Activated T-helper 17 cell treated with anti-CD3 and anti-CD28 coated beads, Interleukin-2, amount 50 U/mL, for 72 hours (primary cell): ENCODE data around the gene SCN8A. TPM values are rescaled to one million over a fixed set of nuclear protein-coding genes. Genes with fewer than 3 reads are reported as not detected.

Experiments used
- ATAC-seq: fragments of 150-1000 bp; cut with Tn5 transposase; replicated peaks from 2 replicates; pipeline ENCODE4 v1.10.0; 2021; ENCODE audit warnings: mild to moderate bottlenecking, moderate library complexity
- H3K27ac Mint-ChIP-seq: one replicate; pipeline ENCODE4 v1.8.0; 2022; ENCODE audit warnings: mixed read lengths
- H3K27me3 Mint-ChIP-seq: one replicate; pipeline ENCODE4 v1.8.0; 2022; ENCODE audit warnings: mixed read lengths
- H3K36me3 Mint-ChIP-seq: one replicate; pipeline ENCODE4 v1.8.0; 2022; ENCODE audit warnings: low read depth, mild to moderate bottlenecking, mixed read lengths
- H3K4me1 Mint-ChIP-seq: one replicate; pipeline ENCODE4 v1.8.0; 2022; ENCODE audit warnings: mixed read lengths
- H3K4me3 Mint-ChIP-seq: one replicate; pipeline ENCODE4 v1.8.0; 2022; ENCODE audit warnings: mild to moderate bottlenecking, mixed read lengths
- H3K9me3 Mint-ChIP-seq: one replicate; pipeline ENCODE4 v1.8.0; 2022; ENCODE audit warnings: mixed read lengths
- total RNA-seq, 2 donors: library from RNA; stranded (reverse); gene quantifications; one replicate each; pipeline ENCODE4 v1.2.3, GENCODE V29; 2022

SCN8A gene
- total RNA-seq, 2 donors from 2014 or later: 0.73 to 1.2 TPM

GRCh38 chr12:51693569-51693968 is 102.5 kb downstream of the SCN8A start:
- no peaks in the 10 kb centered on the region for H3K9me3 Mint-ChIP-seq
- H3K36me3 Mint-ChIP-seq: no peaks in the 10 kb centered on the region
- H3K4me3 Mint-ChIP-seq: no peak overlapping the region
- no peaks in the 10 kb centered on the region for H3K4me1 Mint-ChIP-seq
- no peak overlapping the region for H3K27ac Mint-ChIP-seq
- no peak for ATAC-seq
- peaks cover 8% of the 10 kb centered on the region for H3K27me3 Mint-ChIP-seq

DNA sequence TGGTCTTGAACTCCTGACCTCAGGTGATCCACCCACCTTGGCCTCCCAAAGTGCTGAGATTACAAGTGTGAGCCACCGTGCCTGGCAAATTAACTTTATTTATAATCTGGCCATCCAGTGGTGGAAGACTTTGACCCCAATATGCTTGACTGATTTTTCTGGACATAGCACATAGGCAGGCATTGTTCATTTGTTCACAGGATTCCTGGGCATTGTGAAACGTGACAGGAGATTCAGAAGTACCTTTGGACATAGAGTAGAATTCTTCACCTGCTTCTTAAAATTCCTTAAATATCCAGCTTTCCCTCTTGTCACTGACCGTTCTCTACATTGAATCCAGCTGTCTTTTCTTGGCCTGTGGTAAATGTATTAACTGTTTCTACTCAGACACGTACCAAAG is 103.1 kb downstream of the SCN8A start:
- no peaks in the 10 kb centered on the region for H3K36me3 Mint-ChIP-seq

GRCh38 chr12:51695241-51696010 is 104.4 kb downstream of the SCN8A start:
- ATAC-seq: no peak
- H3K27me3 Mint-ChIP-seq: peaks cover 12% of the 10 kb centered on the region
- no peaks in the 10 kb centered on the region for H3K4me1 Mint-ChIP-seq

More for the DNA sequence above, 103.1 kb downstream of the SCN8A start:
- peaks cover 9% of the 10 kb centered on the region for H3K27me3 Mint-ChIP-seq
- no peak overlapping the region for H3K27ac Mint-ChIP-seq
- H3K4me1 Mint-ChIP-seq: no peaks in the 10 kb centered on the region
- H3K9me3 Mint-ChIP-seq: no peaks in the 10 kb centered on the region
- H3K4me3 Mint-ChIP-seq: no peak overlapping the region
- ATAC-seq: no peak

GRCh38 chr12:51699219-51699618 is 108.2 kb downstream of the SCN8A start:
- Mint-ChIP-seq H3K27ac (no peak overlapping the region), H3K36me3 (no peaks in the 10 kb centered on the region), H3K9me3 (no peaks in the 10 kb centered on the region), H3K27me3 (peaks cover 12% of the 10 kb centered on the region), H3K4me1 (no peaks in the 10 kb centered on the region), H3K4me3 (no peak overlapping the region)
- no peak for ATAC-seq

More at GRCh38 chr12:51695241-51696010, 104.4 kb downstream of the SCN8A start:
- H3K4me3 Mint-ChIP-seq: no peak overlapping the region
- H3K36me3 Mint-ChIP-seq: no peaks in the 10 kb centered on the region
- no peaks in the 10 kb centered on the region for H3K9me3 Mint-ChIP-seq
- no peak overlapping the region for H3K27ac Mint-ChIP-seq

DNA sequence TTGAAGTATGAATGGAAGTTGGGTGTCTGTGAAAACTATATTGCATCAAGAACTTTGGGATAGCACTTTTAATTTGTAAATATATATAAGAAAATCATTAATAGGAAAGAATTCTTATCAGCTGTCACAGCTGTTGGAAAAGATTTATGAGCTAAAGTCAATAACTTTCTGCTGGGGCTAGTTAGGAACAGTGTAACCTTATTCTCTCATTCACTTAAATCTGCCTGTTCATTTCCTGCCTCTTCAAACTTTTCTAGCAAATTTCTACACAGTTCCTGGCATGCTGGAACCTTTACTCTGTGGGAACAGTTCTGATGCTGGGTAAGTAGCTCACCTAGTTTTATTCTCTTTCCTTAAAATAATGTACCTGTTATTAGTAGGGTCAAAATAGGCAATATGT is 109.9 kb downstream of the SCN8A start:
- no peaks in the 10 kb centered on the region for H3K4me1 Mint-ChIP-seq
- no peaks in the 10 kb centered on the region for H3K9me3 Mint-ChIP-seq
- no peak for ATAC-seq
- peaks cover 8% of the 10 kb centered on the region for H3K27me3 Mint-ChIP-seq
- no peak overlapping the region for H3K4me3 Mint-ChIP-seq
- no peaks in the 10 kb centered on the region for H3K36me3 Mint-ChIP-seq
- no peak overlapping the region for H3K27ac Mint-ChIP-seq

- H3K27me3 Mint-ChIP-seq: peaks cover 8% of the 10 kb centered on the region
- no peak overlapping the region for H3K27ac Mint-ChIP-seq
- H3K4me1 Mint-ChIP-seq: no peaks in the 10 kb centered on the region
- H3K4me3 Mint-ChIP-seq: no peak overlapping the region
- no peak for ATAC-seq
- no peaks in the 10 kb centered on the region for H3K9me3 Mint-ChIP-seq
- no peaks in the 10 kb centered on the region for H3K36me3 Mint-ChIP-seq
Observed at GRCh38 chr12:51702587-51702986, 111.6 kb downstream of the SCN8A start.

DNA sequence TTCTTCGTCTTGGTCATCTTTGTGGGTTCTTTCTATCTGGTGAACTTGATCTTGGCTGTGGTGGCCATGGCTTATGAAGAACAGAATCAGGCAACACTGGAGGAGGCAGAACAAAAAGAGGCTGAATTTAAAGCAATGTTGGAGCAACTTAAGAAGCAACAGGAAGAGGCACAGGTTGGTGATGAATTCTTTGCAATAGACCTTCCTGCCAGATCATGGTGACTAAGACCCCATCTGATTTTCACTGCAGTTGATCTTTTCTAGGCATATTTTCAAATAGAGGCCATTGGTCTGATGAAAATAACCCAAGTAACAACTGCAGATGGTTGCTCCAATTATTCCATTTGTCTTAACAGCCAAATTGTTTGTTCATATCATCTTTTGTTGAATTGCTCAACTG is 114.4 kb downstream of the SCN8A start:
- H3K36me3 Mint-ChIP-seq: no peaks in the 10 kb centered on the region
- no peak overlapping the region for H3K27ac Mint-ChIP-seq
- ATAC-seq: no peak
- no peaks in the 10 kb centered on the region for H3K27me3 Mint-ChIP-seq
- no peaks in the 10 kb centered on the region for H3K9me3 Mint-ChIP-seq
- H3K4me1 Mint-ChIP-seq: no peaks in the 10 kb centered on the region
- H3K4me3 Mint-ChIP-seq: no peak overlapping the region

DNA sequence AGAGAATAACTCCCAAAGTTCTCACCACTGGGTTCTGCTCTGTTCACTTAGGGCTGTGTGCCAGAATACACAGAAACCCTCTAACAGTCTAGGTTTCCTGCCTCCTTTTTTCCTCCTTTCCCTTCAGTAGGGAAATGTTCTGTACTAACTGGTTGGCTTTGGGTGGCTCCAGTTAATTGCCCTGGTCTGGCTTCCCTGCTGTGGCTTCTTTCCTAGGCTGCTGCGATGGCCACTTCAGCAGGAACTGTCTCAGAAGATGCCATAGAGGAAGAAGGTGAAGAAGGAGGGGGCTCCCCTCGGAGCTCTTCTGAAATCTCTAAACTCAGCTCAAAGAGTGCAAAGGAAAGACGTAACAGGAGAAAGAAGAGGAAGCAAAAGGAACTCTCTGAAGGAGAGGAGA is 115.2 kb downstream of the SCN8A start:
- H3K4me1 Mint-ChIP-seq: no peaks in the 10 kb centered on the region
- no peaks in the 10 kb centered on the region for H3K9me3 Mint-ChIP-seq
- no peak overlapping the region for H3K27ac Mint-ChIP-seq
- H3K27me3 Mint-ChIP-seq: peaks cover 3% of the 10 kb centered on the region
- no peak for ATAC-seq
- H3K36me3 Mint-ChIP-seq: no peaks in the 10 kb centered on the region
- no peak overlapping the region for H3K4me3 Mint-ChIP-seq

GRCh38 chr12:51714666-51715065 is 123.6 kb downstream of the SCN8A start:
- Mint-ChIP-seq H3K4me3 (no peak overlapping the region), H3K27ac (no peak overlapping the region), H3K9me3 (no peaks in the 10 kb centered on the region), H3K27me3 (peaks cover 17% of the 10 kb centered on the region), H3K36me3 (no peaks in the 10 kb centered on the region), H3K4me1 (no peaks in the 10 kb centered on the region)
- ATAC-seq: no peak

GRCh38 chr12:51717326-51717925 is 126.4 kb downstream of the SCN8A start:
- H3K27me3 Mint-ChIP-seq: peaks cover 21% of the 10 kb centered on the region
- peak; percentile 50 for ATAC-seq
- no peak overlapping the region for H3K27ac Mint-ChIP-seq
- no peaks in the 10 kb centered on the region for H3K36me3 Mint-ChIP-seq
- peaks cover 7% of the 10 kb centered on the region for H3K4me1 Mint-ChIP-seq
- H3K4me3 Mint-ChIP-seq: no peak overlapping the region
- H3K9me3 Mint-ChIP-seq: no peaks in the 10 kb centered on the region

DNA sequence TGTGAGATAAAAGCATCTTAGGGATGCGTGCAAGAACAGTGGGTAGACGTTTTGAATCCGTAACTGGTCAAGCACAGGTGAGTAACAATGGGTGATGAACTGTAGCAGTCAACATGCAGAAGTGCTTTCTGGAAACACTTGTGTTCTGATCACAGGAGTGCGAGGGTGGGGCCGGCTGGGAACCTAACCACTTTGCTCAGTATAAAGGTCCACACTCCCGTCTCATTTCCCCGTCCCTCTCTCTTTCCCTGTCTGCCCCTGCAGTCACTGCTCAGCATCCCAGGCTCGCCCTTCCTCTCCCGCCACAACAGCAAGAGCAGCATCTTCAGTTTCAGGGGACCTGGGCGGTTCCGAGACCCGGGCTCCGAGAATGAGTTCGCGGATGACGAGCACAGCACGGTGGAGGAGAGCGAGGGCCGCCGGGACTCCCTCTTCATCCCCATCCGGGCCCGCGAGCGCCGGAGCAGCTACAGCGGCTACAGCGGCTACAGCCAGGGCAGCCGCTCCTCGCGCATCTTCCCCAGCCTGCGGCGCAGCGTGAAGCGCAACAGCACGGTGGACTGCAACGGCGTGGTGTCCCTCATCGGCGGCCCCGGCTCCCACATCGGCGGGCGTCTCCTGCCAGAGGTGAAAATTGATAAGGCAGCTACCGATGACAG is 130.4 kb downstream of the SCN8A start:
- Mint-ChIP-seq H3K27ac (no peak overlapping the region), H3K4me1 (peaks cover 7% of the 10 kb centered on the region), H3K27me3 (peaks cover 21% of the 10 kb centered on the region), H3K4me3 (peak overlapping the region; percentile 22), H3K9me3 (no peaks in the 10 kb centered on the region), H3K36me3 (no peaks in the 10 kb centered on the region)
- peak; percentile 75 for ATAC-seq

DNA sequence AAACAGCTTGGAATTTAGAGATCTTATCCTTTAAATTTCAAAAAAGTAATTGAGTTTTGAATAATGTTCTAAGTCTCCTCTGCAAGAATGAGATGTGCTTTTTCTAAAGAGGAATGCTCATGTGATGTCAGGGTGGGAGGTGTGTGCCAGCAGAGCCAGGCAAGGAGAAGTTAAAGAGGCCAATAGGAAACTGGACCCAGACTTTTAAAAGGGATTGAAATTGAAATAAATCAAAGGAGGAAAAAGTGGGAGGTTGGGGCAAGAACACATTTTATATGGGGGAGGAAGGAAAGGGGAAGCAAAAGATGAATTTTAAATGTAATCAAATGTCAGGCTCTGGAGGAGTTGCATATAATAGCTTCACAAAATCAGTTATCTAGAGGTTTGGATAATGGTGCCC is 131.4 kb downstream of the SCN8A start:
- H3K36me3 Mint-ChIP-seq: no peaks in the 10 kb centered on the region
- peak overlapping the region; percentile 22 for H3K4me3 Mint-ChIP-seq

DNA sequence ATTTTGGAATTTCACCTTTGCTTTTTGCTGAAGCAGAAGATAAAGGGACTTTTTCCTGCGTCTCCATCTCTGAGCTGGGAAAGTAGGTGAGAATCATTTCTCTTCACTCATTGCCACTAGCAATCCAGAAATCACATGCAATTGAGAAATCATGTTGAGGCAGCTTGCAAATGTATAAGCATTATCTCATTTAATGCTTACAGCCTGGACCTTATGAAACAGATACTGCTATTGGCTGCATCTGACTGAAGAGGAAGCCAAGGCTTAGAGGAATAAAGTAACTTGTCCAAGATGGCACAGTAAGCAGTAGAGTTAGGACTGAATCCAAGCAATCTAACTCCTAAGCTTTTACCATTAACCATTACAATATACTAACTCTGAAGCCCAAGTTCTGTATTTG is 135.1 kb downstream of the SCN8A start:
- Mint-ChIP-seq H3K27ac (no peak overlapping the region), H3K27me3 (peaks cover 19% of the 10 kb centered on the region), H3K4me1 (peaks cover 7% of the 10 kb centered on the region), H3K4me3 (no peak overlapping the region), H3K36me3 (no peaks in the 10 kb centered on the region), H3K9me3 (no peaks in the 10 kb centered on the region)
- ATAC-seq: no peak

More for the DNA sequence above, 131.4 kb downstream of the SCN8A start:
- H3K27ac Mint-ChIP-seq: no peak overlapping the region
- H3K4me1 Mint-ChIP-seq: peaks cover 7% of the 10 kb centered on the region
- no peaks in the 10 kb centered on the region for H3K9me3 Mint-ChIP-seq
- H3K27me3 Mint-ChIP-seq: peaks cover 16% of the 10 kb centered on the region
- ATAC-seq: no peak

DNA sequence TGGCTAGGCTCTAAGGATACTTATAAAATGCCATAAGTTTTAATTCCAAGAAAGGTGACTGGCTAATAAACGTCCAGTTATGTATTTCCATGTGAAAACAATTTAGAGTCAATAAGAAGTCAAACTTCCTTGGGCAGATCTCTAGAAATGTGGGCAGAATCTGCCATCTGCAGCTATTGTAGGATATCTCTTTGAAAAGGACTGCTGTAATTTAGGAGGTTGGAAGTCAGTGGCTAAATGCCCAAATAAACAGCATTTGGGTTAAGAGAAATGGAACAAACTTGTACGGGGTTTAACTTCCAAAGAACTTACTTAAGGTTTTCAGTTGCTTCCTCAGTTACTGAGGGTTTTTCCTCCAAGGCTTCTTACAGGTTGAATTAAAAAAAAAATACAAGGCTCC is 135.9 kb downstream of the SCN8A start:
- no peaks in the 10 kb centered on the region for H3K36me3 Mint-ChIP-seq
- no peaks in the 10 kb centered on the region for H3K9me3 Mint-ChIP-seq
- H3K27me3 Mint-ChIP-seq: peaks cover 16% of the 10 kb centered on the region
- no peak for ATAC-seq
- no peak overlapping the region for H3K4me3 Mint-ChIP-seq
- peaks cover 4% of the 10 kb centered on the region for H3K4me1 Mint-ChIP-seq
- no peak overlapping the region for H3K27ac Mint-ChIP-seq

DNA sequence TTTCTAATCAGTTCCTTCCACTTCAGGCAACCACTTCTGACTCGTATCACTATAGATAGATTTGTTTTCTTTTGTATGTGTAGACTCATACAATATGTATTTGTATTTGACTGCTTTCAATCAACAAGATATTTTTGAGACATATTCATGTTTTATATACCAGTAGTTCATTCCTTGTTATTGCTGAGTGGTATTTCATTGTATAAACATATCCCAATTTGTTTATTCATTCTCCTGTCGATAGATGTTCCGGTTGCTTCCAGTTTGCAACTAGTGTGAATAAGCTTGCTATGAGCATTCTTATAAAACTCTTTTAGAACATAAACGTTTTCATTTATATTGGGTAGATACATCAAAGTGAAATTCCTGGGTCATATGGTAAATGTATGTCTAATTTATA is 138.3 kb downstream of the SCN8A start:
- H3K36me3 Mint-ChIP-seq: no peaks in the 10 kb centered on the region
- no peak for ATAC-seq
- H3K27ac Mint-ChIP-seq: no peak overlapping the region
- H3K9me3 Mint-ChIP-seq: no peaks in the 10 kb centered on the region
- no peaks in the 10 kb centered on the region for H3K4me1 Mint-ChIP-seq
- peaks cover 23% of the 10 kb centered on the region for H3K27me3 Mint-ChIP-seq
- H3K4me3 Mint-ChIP-seq: no peak overlapping the region
